ENCODE data around the gene LMF1.
"Not testable (repeated sequence)": the region's sequence is repeated elsewhere in the genome, so short reads cannot be mapped to it uniquely, and the experiment has no call there.

The LMF1 gene

DNA sequence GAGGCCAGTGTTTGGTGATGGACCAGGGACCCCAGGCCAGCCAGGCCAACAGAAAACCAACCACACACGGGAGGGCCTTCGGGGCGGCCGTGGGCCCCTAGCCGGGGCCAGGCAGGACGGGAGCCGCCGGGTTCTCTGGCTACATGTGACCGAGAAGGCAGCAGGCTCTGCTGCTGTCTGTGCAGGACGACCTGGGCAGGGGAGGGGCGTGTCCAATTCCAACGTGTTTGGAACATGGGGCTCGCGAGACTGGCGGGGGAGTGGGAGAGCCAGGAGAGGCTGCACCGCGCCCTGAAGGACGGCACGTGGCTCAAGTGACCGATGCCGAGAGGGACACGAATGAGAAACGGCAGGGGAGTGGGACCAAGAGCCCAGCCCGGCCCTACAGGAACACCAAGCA is 75.4 kb downstream of the LMF1 start:
- DNase-seq (ENCODE audit: low read depth) = no peak

DNA sequence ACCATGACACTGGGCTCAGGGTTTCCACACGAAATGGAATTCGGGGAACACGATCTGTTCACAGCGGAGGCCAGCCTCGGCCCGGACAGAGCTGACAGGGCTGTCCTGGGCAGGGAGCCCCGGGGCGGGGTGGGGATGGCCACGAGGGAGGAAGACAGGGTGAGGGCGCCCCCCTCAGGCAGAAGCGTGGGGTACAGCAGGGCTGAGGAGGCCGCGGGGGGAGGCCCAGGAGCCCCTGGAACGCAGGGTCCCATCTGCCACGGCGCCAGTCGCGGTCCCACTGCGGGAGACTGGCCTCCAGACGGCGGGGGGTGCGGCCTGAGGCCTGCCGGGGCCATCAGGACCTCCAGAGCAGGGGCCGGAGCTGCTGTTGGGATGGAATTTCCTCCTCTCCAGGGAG is 75.9 kb downstream of the LMF1 start:
- DNase-seq (ENCODE audit: low read depth) = no peak

DNA sequence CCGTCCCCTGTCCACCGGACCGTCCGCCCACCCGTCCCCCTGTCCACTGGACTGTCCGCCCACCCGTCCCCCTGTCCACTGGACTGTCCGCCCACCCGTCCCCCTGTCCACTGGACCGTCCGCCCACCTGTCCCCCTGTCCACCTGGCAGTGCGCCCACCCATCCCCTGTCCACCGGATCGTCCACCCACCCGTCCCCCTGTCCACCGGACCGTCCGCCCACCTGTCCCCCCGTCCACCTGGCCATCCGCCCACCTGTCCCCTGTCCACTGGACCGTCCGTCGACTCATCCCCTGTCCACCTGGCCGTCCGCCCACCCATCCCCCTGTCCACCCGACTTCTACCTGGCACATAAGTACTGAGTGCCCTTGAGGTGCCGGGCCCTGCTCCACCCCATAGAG is 76.6 kb downstream of the LMF1 start:
- DNase-seq (ENCODE audit: low read depth) = no peak

GRCh38 chr16:893360-893759 is 77.4 kb downstream of the LMF1 start:
- DNase-seq (ENCODE audit: low read depth) = no peak

GRCh38 chr16:892536-893255 is 78.1 kb downstream of the LMF1 start:
- no peak for DNase-seq (ENCODE audit: low read depth)

GRCh38 chr16:892006-892405 is 78.8 kb downstream of the LMF1 start:
- no peak for DNase-seq (ENCODE audit: low read depth)

DNA sequence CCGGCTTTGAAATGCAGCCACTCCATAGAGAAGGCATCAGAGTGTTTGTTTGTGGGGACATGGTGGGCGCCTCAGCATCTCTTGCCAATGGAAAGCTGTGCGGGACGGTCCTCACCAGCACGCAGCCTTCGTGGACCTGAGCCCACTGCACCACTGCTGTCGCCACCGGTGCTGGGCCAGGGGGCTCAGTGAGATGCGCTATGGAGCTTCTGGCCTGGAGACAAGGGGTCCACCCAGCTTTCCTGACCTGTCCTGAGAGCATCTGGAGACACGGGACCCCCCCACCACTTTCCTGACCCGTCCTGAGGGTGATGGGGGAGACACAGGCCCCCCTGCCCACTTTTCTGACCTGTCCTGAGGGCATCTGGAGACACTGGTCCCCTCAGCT is 79.4 kb downstream of the LMF1 start:
- no peak for DNase-seq (ENCODE audit: low read depth)

DNA sequence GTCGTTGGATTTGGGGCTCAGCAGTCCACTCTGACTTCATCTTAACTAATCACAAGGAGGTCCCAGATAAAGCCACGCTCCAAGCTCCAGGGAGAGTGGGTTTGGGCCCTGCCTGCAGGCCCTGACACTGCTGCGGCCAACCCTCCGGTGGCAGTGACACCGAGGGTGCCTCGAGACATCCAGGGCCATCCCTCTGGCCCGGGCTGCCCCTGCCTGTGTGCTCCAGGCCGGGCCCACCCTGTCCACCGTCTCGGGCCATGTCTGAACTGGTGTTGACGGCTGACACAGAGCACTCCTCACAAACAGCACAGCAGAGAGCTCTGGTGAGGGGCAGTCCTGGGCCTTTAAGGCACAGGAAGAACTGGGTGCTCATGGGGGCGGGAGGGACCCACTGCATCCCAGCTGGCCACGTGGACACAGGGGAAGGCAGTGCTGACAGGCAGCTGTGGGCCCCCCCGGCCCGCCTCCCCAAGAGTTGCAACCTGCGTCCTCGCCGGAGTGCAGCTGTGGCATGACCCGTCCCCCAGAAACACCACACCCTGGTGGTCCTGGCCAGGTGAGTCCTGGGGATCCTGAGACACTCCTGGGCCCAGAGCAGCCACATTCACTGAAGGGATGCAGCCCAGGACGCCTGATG is 80.0 kb downstream of the LMF1 start:
- no peak for DNase-seq (ENCODE audit: low read depth)

DNA sequence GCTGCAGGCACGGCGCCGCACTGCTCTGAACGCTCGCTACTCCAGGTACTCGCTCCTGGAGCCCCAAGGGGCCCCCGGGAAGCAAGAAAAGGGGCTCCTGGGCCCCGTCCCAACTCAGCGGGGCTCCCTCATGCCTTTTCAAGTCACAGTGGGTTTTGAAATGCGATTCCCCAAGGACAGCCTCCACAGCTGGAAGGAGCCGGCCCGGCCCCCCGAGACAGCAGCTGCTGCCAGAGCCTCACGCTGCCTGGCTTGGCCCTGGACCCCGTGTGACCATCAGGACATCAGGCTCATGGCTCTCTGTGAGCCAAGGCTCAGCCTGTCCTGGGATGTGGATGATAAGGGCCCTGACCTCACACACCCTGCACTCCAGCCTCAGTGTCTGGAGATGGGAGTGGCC is 80.6 kb downstream of the LMF1 start:
- DNase-seq (ENCODE audit: low read depth) = no peak

DNA sequence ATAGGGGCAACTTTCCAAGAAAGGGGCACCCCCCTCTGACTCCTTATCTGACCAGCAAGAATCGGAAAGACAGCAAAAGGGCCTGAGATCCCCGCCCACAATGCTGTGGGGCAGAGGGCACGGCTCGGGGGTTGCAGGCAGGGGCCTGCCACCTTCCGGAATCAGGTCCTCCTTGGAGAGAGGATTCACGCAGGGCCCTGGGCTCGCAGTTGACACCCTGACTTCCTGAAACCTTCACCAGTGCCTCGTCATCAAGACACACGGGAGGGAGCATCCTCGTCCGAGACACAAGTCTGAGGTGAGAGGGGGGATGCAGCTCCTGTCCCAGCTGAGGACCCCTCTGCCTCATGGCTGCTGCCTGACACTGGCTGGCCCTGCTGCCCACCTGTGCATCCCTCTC is 81.2 kb downstream of the LMF1 start:
- DNase-seq (ENCODE audit: low read depth) = no peak

- no peak for DNase-seq (ENCODE audit: low read depth)
These were observed 81.7 kb downstream of the LMF1 start for GRCh38 chr16:888901-889570.

- DNase-seq (ENCODE audit: low read depth) = not testable (repeated sequence)
These were observed 82.3 kb downstream of the LMF1 start for GRCh38 chr16:888456-888855.

DNA sequence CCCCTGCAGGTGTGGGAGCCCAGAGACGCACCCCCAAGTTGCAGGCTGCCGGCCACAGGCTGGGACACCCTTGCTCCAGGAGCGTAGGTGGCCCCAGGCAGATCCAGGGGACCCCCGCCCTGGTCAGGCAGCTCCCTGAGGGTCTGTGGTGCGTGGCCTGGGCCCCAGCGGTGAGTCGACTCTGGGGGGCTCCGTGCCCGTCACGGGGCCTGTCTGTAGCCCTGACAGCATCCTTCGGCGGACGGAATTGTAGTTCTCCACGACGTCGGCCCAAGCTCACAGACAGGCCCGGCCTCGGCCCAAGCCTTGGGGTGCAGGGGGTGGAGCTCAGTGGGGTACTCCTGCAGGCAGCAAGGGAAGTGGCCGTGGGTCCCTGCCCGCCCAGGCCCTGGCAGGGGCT is 82.9 kb downstream of the LMF1 start:
- DNase-seq (ENCODE audit: low read depth) = no peak

- no peak for DNase-seq (ENCODE audit: low read depth)
These were observed 83.7 kb downstream of the LMF1 start for GRCh38 chr16:886802-887731.

DNA sequence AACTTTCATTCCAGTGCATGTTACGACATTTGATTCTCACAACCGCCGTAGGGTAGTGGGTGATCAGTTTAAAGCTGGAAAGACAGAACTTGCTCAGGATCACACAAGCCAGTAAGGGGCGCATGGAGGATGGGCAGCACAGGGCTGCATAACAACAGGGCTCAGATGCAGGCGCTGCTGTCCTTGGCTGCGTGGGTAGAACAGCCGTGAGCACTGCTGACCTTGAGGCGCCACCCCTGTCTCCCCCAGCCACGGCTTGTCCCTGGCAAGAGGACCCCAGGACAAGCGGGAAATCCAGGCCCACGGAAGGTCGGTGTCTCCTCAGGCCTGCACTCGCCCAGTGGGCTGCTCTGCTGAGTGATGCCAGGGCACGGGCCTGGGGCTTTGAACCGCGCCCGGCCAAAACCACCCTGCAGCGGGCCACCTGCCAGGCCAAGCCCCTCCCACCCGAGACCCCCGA is 84.7 kb downstream of the LMF1 start:
- no peak for DNase-seq (ENCODE audit: low read depth)

DNA sequence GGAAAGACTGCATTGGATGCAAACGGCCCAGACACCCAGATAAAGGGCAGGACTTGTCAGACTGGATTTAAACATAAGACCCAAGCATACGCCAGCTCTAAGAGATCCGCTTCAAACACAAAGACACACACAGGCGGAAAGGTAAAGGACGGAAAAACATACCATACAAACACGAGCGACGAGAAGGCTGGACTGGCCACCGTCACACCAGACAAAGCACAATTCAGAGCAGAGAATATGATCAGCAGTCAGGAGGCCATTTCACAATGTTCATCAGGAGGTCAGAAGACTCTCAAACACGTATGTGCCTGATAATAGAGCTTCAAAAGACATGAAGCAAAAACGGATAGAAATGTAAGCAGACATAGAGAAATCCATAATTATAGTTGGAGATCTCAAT is 85.4 kb downstream of the LMF1 start:
- DNase-seq (ENCODE audit: low read depth) = no peak

DNA sequence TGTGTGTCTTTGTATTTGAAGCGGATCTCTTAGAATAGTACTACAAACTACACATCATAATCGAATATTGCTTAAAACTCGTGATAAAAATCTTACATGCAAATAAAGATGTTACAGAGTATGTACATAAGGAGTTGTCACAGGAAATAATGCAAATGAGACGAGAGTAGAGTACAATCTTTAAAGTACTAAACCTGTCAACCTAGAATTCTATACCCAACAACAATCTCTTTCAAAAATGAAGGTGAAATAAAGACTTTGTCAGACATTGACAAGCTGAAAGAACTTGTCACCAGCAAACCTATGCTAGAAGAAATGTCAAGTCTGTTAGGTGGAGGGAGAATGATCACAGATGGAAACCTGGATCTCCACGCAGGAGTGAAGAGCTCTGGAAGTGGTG is 86.6 kb downstream of the LMF1 start:
- DNase-seq (ENCODE audit: low read depth) = no peak

DNA sequence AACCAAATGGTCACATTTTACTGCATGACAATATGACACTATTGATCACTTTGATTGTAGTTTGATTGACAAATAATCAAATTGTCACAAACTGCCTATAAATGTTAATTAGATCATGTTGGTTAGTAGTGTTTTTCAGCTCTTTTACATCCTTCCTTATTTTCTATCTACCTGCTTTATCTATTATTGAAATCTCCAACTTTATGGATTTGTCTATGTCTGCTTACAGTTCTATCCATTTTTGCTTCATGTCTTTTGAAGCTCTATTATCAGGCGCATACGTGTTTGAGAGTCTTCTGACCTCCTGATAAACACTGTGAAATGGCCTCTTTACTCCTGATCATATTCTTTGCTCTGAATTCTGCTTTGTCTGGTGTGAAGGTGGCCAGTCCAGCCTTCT is 87.0 kb downstream of the LMF1 start:
- no peak for DNase-seq (ENCODE audit: low read depth)

DNA sequence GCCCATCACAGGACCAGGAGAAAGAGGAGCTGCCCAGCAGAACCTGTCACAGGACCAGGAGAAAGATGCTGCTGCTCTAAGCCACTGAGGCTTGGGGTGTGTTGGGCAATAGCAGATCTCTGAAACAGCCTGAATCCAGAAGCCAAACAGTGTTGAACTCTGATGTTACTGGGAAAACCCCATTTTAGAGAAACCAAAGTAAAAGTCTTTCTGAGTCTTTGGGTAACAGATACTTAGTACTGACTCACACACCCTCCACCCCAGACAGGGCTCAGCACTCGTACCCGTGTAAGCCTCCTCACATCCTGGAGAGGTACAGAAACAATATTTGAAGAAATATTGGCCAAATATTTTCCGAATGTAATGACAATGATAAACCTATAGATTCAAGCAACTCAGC is 87.4 kb downstream of the LMF1 start:
- DNase-seq (ENCODE audit: low read depth) = no peak

DNA sequence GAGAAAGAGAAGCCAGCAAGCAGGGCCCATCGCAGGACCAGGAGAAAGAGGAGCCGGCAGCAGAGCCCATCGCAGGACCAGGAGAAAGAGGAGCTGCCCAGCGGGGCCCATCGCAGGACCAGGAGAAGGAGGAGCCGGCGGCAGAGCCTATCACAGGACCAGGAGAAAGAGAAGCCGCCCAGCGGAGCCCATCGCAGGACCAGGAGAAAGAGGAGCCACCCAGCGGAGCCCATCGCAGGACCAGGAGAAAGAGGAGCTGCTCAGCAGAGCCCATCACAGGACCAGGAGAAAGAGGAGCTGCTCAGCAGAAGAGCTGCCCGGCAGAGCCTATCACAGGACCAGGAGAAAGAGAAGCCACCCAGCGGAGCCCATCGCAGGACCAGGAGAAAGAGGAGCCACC is 88.1 kb downstream of the LMF1 start:
- DNase-seq (ENCODE audit: low read depth) = not testable (repeated sequence)

GRCh38 chr16:882256-882655 is 88.5 kb downstream of the LMF1 start:
- DNase-seq (ENCODE audit: low read depth) = no peak

All from fibroblast of gingiva (primary cell).